GOT3 (cell line): Measurements from ENCODE around the gene DNAJC2.

Source experiments
- DNase-seq: peaks from one replicate; lab custom pipeline; 2025; ENCODE audit warnings: mixed read lengths; lab: John Stamatoyannopoulos, UW

The DNAJC2 gene, protein sequence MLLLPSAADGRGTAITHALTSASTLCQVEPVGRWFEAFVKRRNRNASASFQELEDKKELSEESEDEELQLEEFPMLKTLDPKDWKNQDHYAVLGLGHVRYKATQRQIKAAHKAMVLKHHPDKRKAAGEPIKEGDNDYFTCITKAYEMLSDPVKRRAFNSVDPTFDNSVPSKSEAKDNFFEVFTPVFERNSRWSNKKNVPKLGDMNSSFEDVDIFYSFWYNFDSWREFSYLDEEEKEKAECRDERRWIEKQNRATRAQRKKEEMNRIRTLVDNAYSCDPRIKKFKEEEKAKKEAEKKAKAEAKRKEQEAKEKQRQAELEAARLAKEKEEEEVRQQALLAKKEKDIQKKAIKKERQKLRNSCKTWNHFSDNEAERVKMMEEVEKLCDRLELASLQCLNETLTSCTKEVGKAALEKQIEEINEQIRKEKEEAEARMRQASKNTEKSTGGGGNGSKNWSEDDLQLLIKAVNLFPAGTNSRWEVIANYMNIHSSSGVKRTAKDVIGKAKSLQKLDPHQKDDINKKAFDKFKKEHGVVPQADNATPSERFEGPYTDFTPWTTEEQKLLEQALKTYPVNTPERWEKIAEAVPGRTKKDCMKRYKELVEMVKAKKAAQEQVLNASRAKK

DNA sequence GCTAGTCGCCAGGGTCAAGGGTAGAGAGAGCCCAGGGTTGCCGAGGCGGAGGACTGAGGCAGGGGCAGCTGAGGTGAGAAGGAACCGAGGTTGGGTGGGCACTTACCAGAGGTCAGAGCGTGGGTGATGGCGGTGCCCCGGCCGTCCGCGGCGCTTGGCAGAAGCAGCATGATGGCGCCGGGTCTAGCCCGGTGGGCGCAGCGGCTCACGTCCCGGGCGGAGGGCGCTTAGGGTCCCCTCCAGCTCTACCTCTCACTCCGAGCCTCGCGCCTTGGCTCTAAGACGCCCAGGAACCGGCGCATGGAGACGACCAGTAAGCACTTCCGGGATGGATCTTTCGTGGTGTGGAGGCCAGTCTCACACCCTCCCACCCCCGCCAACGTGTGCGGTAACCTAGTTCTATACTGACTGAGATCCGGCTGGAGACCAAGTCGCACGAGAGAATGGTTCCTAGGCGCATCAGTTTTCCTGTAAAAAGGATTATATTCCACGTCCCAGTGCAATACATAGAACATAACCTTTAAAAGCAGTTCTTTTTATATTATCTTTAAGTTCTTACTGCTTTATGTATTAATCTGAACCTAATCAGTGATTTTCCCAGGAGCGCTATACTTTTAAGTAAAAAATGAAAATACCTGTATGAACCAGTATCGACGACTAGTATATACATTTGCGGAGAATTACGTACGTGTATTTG is at the start of gene DNAJC2:
TSS of gene DNAJC2 (minus strand) at position 315 of the 697 bp plus-strand sequence. CDS start at position 170, 145 bp downstream.
- no peak for DNase-seq

DNA sequence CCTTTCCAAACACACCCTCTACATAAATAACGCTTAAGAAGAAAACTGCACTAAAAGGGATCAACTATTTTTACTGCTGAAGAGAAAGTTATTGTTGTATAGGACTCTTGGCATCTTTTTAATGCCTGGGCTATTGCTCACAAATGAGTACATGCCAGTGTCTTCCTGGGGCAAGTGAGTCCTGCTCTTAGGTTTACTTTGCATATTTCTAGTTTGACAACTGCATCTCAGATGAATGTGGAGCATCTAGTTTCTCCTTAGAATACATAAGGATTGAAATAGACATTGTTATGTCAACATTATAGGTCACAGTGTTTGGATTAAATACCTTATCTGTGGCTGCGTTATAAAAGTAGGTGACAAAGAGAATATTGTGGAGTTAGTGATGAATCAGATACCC is 47.4 kb upstream of the DNAJC2 start:
- no peak for DNase-seq

DNA sequence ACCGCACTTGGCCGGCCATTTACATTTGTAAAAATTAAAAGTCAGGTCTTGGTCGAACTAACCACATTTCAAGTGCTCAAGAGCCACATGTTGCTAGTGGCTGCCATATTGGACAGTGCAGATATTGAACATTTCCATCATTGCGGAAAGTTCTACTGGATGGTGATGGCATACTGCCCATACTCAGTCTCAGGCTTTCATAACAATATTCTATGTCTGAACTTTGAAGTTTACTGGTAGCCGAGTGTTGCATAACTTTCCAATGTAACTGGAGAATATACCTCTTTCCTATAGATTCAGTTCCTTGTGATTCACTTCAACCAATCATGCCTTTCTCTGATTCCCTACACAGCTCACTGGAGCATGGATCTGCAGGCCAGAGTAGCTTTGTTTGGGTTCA is 46.6 kb upstream of the DNAJC2 start:
- no peak for DNase-seq

DNA sequence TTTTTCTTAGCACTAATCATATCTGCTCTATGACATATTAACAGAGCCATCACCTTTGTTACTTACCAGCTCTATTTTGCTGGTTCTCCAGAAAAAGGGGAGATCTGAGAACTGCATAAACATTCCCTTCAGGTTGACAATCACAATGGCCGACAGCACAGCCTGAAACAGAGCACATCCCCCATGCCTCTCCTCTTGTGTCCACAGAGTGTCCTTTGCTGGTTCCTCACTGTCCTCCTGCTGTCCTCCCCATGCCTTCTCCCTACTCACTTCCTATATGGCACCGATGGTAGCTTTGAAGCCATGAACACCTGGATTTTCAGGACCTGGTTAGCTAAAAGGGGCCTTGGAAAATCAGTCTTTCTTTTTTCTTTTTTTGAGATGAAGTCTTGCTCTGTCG is 44.7 kb upstream of the DNAJC2 start:
- no peak for DNase-seq

DNA sequence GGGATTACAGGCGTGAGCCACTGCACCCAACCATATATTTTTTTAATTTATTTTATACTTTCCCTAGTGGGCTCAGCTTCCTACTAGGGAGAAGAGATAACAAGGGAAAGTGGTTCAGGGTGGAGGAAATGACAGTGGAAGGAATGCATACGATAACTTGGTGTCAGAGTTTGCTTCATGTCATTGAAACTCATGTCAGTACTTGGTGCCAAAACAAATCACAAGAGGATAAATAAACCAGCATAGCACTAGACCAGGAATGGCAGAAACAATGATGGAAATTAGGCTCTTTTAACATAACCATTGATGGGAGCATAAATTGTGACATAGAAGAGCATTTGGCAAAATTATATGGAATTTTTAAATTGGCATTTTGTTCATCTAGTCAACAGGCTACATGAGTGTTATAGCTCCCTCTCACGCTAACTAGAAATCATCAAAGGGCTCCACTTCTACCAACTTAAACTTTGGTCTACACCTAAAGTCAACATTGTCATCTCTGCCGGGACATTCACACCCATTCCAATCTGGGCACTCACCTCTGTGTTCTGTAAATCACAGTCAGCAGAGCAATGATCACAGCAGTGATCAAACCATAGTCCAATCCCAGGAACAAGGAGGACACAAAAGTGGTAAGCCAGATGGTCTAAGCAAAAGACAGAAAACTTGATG is 44.0 kb upstream of the DNAJC2 start:
- DNase-seq: no peak

DNA sequence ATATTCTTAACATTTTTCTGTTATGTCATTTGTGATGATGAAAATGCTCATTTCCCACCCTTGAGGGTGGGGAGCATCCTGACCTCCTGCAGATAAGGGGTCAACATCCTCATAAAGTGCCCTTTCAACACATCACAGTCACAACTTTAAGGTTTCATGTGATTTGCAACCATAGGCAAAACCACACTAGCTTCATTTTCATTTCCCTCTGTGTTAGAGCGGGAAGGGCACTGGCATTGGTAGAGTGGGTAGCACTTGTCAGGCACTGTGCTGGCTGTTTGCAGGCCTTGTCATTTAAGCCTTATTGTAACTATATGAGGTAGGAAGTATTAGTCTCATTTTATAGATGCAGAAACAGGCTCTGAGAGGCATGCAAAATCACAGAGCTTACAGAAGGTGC is 42.7 kb upstream of the DNAJC2 start:
- no peak for DNase-seq

DNA sequence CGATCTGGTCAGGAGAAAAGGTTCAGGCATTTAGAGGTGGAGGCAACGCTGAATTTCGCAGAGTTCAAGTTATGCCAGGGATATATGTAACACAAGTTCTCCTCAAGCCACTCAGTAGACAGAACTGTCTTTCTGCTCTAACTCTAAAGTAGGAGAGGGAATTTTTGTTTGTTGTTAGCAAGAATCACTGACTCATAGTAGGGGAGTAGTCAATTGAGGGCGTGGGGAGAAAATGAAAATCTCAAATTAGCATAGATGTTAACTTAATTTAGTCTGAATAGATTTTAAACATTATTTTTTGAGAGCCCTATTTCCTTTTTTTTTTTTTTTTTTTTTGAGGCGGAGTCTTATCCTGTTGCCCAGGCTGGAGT is 37.5 kb upstream of the DNAJC2 start:
- no peak for DNase-seq

DNA sequence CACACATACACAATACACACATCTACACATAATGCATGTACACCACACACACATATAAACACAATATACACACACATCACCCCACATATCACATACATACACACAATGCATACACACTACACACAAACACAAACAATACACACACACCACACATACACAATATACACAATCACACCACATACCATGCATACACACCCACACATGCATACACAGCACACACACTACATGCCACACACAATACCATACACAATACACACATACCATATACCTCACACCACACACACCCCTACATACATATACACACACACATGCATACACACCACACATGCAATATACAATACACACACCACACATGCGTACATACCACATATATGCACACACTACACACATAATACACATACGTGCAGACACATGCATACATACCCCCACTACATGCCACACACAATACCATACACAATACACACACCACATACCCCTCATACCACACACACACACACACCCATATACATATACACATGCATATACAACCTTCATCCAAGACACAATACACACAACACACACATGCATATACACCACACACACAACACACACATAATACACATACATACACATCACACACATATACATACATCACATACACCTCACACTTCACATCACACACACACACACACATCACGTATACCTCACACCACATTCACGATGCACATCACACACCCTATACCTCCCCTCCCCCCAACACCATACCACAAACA is 36.9 kb upstream of the DNAJC2 start:
- DNase-seq: no peak

DNA sequence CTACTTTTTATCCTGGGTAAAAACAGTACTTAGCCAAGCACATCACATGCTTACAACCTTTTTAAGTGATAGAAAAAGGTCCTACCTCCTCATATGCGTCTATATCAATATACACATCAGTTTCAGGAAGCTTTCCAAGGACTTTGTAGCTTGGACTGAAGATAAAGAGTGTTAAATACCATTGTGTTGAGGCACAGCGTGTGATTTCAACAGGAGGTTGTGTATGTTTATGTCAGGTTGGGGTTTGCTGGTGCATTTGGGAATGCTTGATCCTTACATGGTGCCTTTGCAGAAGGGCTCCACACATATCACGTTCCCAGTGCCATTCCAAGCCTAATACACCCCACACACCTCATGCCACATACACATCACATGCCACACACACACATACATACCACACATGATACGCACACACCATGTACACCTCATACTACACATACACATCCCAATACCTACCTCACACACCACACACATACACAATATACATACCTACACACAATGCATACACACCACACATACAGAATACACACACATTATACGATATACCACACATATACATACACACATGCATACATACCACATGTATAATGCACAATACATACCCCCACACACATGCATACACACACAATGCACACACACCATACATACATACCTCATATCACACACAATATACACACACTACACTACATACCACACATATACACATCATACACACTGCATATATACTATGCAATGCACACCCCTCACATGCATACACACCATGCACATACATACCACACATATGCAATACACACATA is 36.0 kb upstream of the DNAJC2 start:
- DNase-seq: no peak

DNA sequence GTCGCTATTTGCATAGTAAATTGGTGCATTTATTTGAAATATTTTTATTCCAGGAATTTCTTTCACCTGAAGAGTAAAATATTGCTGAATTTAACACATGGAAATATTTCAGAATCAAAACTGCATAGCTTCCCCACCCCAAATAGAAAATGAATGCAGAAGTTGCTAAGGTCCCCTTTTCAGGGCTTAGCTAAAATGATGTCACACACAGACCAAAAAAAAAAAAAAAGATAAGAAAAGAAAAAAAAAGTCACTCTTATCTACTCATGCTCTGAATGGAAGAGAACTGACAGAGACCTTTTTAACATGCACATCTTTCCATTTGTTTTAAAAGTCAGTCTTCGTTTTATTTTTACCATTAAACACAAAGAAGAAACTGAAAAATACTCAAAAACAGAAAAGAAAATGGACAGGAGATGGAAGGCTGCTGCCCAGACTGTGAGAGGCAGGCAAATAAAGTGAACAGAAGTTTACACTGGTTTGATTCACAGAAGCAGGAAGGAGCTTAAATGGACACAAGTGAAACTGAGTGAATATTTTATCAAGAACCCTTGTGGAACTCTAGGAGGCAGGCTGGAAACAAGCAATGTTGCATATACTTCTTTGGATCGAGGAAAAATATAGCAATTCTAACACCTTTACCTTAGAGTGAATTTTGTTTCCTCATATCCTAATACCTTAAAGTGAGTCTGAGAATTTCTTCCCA is 34.9 kb upstream of the DNAJC2 start:
- no peak for DNase-seq

DNA sequence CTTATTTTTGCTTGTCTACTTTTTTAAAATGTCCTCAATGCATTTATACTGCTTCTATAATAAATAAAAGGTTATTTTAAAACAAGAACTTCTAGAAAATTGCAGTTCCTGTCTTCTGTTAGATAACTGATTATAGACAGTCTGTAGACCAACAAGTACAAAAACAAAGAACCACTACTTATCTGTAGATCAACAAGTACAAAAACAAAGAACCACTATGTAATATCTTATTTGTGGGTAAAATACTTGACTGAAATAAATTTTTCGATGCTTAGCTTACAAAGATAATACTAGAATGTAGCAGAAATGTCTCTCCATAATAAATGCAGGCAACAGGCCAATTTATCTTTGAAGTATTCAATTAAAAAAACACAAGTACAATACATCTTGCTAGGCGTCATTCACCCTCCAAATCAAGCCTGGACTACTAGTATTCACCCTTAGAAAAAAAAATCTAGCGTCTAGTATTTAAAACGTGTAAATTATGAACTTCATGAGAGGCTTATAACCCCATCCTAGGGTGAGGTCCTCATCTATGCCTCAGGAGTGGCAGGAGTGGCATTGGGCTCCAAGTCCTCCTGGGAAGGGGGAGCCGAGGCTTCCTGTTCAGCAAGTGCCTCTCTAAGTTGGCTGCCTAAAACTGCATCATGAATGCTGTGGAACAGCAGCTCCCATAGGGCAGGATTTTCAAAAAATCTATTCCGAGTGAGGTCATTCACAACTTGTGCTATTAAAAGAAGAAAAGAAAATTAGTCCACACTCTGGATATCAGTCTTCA is 29.5 kb upstream of the DNAJC2 start:
- no peak for DNase-seq

DNA sequence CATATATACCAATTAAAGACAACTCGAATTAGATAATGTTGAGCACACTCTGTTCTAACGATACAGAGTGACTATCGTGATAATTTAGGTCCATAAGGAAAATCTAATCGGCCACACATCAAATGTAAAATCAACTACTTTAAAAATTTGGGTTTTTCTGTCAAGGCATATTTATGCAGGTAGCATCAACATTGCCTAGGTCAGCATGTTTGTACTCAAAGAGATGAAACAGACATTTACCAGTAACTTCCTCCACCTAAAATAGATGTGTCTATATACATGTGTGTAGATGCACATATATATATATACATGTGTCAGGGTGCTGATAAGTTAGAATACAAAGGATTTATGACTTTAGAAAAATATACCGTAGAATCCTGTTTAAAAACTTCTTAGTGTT is 24.9 kb upstream of the DNAJC2 start:
- DNase-seq: no peak

DNA sequence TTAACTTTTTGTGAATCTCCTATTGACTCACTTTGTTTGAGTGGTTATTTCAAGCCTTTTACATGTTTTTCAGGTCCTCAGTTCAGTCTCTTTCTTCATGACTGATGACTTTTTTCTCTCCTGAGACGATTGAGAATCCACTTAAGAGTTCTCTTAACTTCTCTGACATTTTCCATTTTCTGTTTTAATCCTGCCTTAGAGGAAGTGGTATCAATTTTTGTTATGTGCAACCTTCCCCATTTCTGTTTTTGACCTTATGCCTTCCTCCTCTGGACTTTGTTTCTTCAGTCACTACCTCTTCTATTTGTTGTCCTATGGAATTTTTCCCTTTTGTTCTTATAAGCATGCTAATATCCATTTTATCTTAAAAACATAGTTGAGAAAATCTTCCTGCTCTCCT is 5.2 kb upstream of the DNAJC2 start:
- DNase-seq: no peak

DNA sequence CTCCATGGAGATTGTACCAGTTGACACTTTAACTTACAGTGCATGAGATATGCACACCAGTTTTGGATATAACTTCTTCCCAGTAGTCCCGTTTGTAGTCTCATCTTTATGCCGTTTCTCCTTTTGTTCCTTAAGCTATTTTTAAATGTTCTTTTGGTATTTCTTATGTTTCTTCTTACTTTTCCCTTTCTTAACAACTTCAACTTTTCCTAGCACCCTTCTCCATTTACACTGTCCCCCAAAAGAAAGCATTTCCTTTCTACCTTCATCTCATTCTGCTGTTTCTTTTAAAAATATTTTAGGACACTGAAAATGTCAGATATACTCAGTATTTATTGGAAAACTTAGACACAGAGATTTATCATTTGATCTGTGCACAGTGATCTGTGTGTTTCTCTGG is 4.4 kb upstream of the DNAJC2 start:
- no peak for DNase-seq

DNA sequence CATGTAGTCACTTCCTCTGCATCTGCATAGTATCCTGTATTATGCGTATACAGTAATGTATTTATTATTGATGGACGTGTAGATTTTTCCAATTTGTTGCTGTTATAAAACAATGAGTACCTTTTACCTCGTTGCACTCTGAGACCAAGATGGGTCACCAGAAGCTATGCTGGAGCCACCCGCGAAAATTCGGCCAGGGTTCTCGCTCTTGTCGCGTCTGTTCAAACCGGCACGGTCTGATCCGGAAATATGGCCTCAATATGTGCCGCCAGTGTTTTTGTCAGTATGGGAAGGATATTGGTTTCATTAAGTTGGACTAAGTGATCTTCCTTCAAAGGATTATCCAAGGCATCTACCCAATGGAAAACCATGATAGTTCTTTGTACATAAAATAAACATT is 3.9 kb upstream of the DNAJC2 start:
- no peak for DNase-seq

DNA sequence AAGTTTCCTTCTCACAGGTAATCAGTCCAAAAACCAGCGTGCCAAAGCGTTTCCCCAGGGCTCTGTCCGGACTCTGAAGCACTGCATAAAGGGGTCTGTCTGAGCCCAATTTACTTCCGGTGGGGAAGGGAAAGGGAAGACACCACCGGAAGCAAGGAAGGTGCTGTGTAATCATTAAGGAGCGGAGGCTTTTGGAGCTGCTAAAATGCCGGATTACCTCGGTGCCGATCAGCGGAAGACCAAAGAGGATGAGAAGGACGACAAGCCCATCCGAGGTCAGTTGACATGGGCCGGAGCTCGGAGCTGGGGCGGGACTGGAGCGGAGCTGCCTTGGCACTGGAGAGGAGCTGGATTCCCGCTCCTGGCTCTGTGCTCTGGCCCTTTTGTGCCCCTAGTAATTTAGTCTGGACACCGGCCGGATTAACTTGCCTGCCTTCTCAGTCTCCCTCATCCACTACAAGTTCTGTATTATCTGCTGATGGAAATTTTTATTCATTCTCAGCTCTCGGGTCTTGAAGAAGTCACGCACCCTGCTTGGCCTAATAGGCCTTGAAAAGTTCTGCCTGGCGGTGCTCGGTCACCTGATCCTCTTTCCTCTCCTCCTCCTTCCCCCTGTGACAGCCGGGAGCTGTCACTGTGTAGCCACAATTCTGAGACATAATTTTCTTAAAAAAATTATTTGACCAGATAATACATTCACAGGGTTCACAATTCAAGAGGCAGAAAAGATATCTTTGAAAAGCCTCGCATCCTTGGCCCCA is 3.1 kb upstream of the DNAJC2 start, which contains the start of gene PSMC2:
TSS of gene PSMC2 (plus strand) at position 137 of the 761 bp plus-strand sequence. CDS start at position 206, 69 bp downstream.
- DNase-seq: peak; percentile 48

DNA sequence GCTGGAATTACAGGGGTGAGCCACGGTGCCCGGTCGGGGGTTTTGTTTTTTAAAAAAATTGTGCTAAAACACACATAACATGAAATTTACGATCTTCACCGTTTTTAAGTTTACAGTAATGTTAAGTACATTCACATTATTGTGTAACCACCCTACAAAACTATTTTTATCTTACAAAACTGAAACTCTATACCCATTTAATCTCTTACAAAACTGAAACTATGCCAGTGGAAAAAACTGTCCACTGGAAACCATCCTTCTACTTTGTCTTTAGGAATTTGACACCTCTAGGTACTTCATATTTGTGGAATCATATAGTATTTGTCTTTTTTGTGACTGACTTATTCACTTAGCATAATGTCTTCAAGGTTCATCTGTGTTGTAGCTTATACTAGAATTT is 1.8 kb upstream of the DNAJC2 start:
- no peak for DNase-seq

DNA sequence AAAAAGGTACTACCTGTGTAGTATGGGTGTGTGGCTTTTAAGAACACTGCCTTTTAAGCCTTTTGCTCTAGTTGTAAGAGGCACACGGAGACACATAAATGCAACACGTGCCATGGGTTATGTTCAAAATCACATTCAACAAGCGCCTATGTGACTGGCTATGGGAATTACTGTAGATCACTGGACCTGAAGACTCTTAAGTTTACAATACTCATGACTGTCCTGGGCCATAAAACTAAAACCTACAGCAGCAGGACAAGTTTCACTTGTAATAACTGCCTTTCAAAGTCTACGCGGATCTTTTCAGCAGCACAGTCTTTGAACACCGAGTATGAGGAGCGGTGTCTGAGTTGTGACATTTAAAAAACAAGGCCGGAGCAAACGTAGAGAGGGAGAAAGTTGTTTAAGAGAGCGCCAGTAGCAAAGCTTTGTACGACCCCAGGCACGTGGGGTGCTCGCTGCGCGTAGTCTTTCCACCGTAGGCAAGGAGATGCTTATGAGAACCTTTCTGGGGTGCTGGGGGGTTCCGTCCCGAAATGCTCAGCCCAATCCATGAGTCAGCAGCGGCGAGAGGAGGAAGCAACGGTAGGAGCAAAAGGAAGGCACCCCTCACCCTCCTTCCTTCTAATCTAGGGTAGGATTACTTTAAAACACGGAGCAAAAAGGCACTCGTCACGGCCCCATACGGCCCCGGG is 662 bp downstream of the DNAJC2 start:
- DNase-seq: no peak
